Panc1 (cell line): ENCODE measurements around the gene CMIP. TPM values are rescaled to one million over a fixed set of nuclear protein-coding genes. Genes with fewer than 3 reads are reported as not detected.

Experiments
- ATAC-seq: fragments of 200-7000 bp; cut with Tn5 transposase; 2 replicates; pipeline ENCODE4 v1.9.1; 2020; ENCODE audit warnings: mild to moderate bottlenecking, moderate library complexity
- BruUV-seq: library from RNA; stranded (reverse); fragments of 400-500 nt; replicated peaks from 2 replicates; lab custom pipeline; 2021; lab: Mats Ljungman, UMichigan
- CTCF ChIA-PET: fragments of 300-600 bp; sonication (Branson Sonifier 250); formaldehyde crosslinking; loops from one replicate; lab custom pipeline; 2022; ENCODE audit warnings: antibody characterized with exemption; lab: Charles Lee
- POLR2A ChIA-PET: fragments of 300-600 bp; sonication (Branson Sonifier 250); formaldehyde crosslinking; loops from one replicate; lab custom pipeline; 2022; ENCODE audit warnings: antibody characterized with exemption; lab: Charles Lee
- DNase-seq: peaks from one replicate; pipeline ENCODE4 v3.0.0-alpha.2; 2010; ENCODE audit warnings: low read depth, low spot score
- H3K27ac ChIP-seq: 2 replicates; pipeline ENCODE4 v1.5.1; 2011; ENCODE audit warnings: mild to moderate bottlenecking, low read length, inconsistent platforms
- H3K27me3 ChIP-seq: fragments of 200-500 bp; sonication (Bioruptor generic); 2 replicates; pipeline ENCODE4 v1.6.0; 2014; ENCODE audit warnings: low read length, inconsistent platforms; ENCODE audit not compliant: control insufficient read depth, insufficient read depth
- H3K36me3 ChIP-seq: fragments of 200-500 bp; sonication (Bioruptor generic); 2 replicates; pipeline ENCODE4 v1.5.1; 2014; ENCODE audit warnings: inconsistent platforms, mild to moderate bottlenecking, low read length, moderate library complexity; ENCODE audit not compliant: control insufficient read depth, insufficient read depth
- H3K4me1 ChIP-seq: 2 replicates; pipeline ENCODE4 v1.5.1; 2011; ENCODE audit warnings: inconsistent platforms, mild to moderate bottlenecking, low read length, moderate library complexity; ENCODE audit not compliant: control insufficient read depth, insufficient read depth
- H3K4me3 ChIP-seq, 2 experiments: 2 replicates each; pipeline ENCODE4 v1.5.1; 2011 to 2012; ENCODE audit warnings: low read depth in 2 of 2, low read length in 2 of 2, mild to moderate bottlenecking in 2 of 2, inconsistent platforms in 1 of 2, moderate library complexity in 1 of 2
- H3K9me3 ChIP-seq: fragments of 200-500 bp; sonication (Bioruptor generic); 2 replicates; pipeline ENCODE4 v1.5.1; 2014; ENCODE audit warnings: low read depth, mild to moderate bottlenecking, inconsistent platforms, low read length, moderate library complexity; ENCODE audit not compliant: control insufficient read depth, insufficient read depth
- POLR2AphosphoS5 ChIP-seq: IDR thresholded peaks from 2 replicates; pipeline ENCODE4 v1.6.1; 2012; ENCODE audit warnings: mild to moderate bottlenecking, low read depth, low read length, moderate library complexity
- SIN3A ChIP-seq: IDR thresholded peaks from 2 replicates; pipeline ENCODE4 v1.6.1; 2012; ENCODE audit warnings: low read depth, mild to moderate bottlenecking, low read length, moderate library complexity, borderline replicate concordance; ENCODE audit not compliant: insufficient read depth
- TCF7L2 ChIP-seq: IDR thresholded peaks from 2 replicates; pipeline ENCODE4 v1.6.1; 2011; ENCODE audit warnings: mild to moderate bottlenecking, low read depth, low read length, inconsistent platforms
- in situ Hi-C: cut with HindIII; loops from 2 replicates; pipeline ENCODE4 v1.10.0; 2016; ENCODE audit warnings: low sequenced_read_pairs, low pct_unique_long_range_greater_than_20kb
- intact Hi-C: fragments of 100-400 bp; cut with micrococcal nuclease; formaldehyde crosslinking; loops from one replicate; pipeline ENCODE4 v1.10.0; 2022; ENCODE audit not compliant: unreplicated experiment
- total RNA-seq: library from RNA; stranded (reverse); gene quantifications from one replicate; pipeline ENCODE4 v1.2.1, GENCODE V29; 2021; ENCODE audit not compliant: unreplicated experiment
- TF ChIP-seq, protein P1 (sequence below), 2 experiments: IDR thresholded peaks; 2 replicates each; pipeline ENCODE4 v1.6.1; 2011 to 2012; ENCODE audit warnings: low read depth in 2 of 2, control low read depth in 1 of 2, low read length in 1 of 2, mild to moderate bottlenecking in 1 of 2, moderate library complexity in 1 of 2; ENCODE audit not compliant: insufficient read depth in 1 of 2
- TF ChIP-seq, protein P2 (sequence below): fragments of 450-650 bp; IDR thresholded peaks from 2 replicates; pipeline ENCODE4 v1.5.1; 2017; ENCODE audit warnings: mild to moderate bottlenecking

CMIP gene
- total RNA-seq, 1 experiment from 2014 or later = 49.7 TPM

DNA sequence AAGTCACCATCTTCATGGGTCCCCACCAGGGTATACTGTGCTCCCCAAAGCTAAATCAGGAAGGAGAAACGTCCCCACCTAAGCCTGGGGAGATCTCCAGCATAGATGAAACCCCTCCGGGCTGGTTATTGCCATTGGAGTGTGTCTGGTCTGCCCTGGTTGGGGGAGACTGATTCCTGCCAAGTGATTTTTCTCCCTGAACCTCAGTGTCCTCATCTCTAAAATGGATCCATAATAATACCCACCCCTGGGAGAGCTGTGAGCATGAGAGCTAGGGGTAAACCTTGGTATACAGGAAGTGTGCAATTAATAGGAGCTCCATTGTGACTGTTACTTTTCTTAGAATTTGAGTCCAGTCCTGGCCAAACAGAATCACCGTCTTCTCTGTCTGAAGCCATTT lies 111.1 kb downstream of the CMIP start:
- DNase-seq = no peak
- POLR2A ChIA-PET = interaction anchor here (0.5 kb wide), 1 partner anchor 421 kb away, joined by 6 read pairs; no protein-coding TSS in a partner anchor
- Histone ChIP-seq H3K4me1 (peaks cover 45% of the 10 kb centered on the region), H3K4me3 (no peak overlapping the region), H3K36me3 (no peaks in the 10 kb centered on the region), H3K27ac (no peak overlapping the region), H3K9me3 (no peaks in the 10 kb centered on the region), H3K27me3 (no peaks in the 10 kb centered on the region)
- TF ChIP-seq, protein P1, sequence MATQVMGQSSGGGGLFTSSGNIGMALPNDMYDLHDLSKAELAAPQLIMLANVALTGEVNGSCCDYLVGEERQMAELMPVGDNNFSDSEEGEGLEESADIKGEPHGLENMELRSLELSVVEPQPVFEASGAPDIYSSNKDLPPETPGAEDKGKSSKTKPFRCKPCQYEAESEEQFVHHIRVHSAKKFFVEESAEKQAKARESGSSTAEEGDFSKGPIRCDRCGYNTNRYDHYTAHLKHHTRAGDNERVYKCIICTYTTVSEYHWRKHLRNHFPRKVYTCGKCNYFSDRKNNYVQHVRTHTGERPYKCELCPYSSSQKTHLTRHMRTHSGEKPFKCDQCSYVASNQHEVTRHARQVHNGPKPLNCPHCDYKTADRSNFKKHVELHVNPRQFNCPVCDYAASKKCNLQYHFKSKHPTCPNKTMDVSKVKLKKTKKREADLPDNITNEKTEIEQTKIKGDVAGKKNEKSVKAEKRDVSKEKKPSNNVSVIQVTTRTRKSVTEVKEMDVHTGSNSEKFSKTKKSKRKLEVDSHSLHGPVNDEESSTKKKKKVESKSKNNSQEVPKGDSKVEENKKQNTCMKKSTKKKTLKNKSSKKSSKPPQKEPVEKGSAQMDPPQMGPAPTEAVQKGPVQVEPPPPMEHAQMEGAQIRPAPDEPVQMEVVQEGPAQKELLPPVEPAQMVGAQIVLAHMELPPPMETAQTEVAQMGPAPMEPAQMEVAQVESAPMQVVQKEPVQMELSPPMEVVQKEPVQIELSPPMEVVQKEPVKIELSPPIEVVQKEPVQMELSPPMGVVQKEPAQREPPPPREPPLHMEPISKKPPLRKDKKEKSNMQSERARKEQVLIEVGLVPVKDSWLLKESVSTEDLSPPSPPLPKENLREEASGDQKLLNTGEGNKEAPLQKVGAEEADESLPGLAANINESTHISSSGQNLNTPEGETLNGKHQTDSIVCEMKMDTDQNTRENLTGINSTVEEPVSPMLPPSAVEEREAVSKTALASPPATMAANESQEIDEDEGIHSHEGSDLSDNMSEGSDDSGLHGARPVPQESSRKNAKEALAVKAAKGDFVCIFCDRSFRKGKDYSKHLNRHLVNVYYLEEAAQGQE (IDR thresholded peaks at IDR 0.05; ENCODE audit: insufficient read depth in 1 of 2, low read depth in 2 of 2, low read length in 1 of 2) = no peak
- ATAC-seq = no peak
- CTCF ChIA-PET = no interaction called here
- in situ Hi-C loops = no loop called here
- intact Hi-C loops = no loop called here
- no TSS peak for BruUV-seq

DNA sequence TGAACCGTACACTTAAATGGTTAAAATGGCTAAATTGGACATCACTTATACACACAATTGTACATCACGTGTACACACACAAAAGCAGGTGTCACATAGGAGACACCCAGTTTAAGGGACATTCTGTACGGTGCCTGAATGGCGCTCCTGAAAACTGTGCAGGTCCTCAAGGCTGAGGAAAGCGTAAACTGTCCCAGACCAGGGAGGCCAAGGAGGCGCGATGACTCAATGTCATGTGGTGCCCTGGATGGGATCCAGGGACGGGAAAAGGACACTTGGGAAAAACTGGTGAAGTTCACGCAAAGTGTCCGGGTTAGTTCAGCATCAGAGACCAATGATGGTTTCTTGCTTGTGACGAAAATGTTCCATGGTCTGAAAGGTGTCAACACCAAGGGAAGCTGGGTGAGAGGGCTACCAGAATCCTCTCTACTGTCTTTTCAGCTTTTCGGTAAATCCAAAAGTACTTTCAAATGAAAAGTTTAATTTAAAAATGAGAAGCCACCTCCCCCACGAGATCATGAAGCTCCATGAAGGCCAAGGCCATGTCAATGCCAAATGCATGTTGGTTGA lies 112.2 kb downstream of the CMIP start:
- in situ Hi-C loops (no loop called here), intact Hi-C loops (no loop called here)
- Histone ChIP-seq H3K27ac (no peak overlapping the region), H3K4me3 (no peak overlapping the region), H3K36me3 (no peaks in the 10 kb centered on the region), H3K27me3 (no peaks in the 10 kb centered on the region), H3K9me3 (no peaks in the 10 kb centered on the region), H3K4me1 (peaks cover 47% of the 10 kb centered on the region)
- ChIA-PET CTCF (no interaction called here), POLR2A (no interaction called here)
- DNase-seq (no peak), ATAC-seq (no peak)
- BruUV-seq = no TSS peak
- no peak for TF ChIP-seq POLR2AphosphoS5
- TF ChIP-seq, protein P2, sequence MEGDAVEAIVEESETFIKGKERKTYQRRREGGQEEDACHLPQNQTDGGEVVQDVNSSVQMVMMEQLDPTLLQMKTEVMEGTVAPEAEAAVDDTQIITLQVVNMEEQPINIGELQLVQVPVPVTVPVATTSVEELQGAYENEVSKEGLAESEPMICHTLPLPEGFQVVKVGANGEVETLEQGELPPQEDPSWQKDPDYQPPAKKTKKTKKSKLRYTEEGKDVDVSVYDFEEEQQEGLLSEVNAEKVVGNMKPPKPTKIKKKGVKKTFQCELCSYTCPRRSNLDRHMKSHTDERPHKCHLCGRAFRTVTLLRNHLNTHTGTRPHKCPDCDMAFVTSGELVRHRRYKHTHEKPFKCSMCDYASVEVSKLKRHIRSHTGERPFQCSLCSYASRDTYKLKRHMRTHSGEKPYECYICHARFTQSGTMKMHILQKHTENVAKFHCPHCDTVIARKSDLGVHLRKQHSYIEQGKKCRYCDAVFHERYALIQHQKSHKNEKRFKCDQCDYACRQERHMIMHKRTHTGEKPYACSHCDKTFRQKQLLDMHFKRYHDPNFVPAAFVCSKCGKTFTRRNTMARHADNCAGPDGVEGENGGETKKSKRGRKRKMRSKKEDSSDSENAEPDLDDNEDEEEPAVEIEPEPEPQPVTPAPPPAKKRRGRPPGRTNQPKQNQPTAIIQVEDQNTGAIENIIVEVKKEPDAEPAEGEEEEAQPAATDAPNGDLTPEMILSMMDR = no peak

DNA sequence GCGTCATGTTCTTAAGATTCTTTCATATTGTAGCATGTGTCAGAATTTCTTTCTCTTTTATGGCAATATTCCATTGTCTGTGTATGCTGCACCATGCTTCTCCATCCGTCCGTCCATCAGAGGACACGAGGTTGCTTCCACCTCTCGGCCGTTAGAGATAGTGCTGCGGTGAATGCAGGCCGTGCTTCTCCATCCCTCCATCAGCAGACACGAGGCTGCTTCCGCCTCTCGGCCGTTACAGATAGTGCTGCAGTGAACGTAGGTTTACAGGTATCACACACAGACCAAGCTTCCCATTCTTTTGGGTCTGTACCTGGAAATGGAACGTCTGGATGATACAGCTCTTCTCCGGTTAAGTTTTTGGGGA lies 113.5 kb downstream of the CMIP start:
- TF ChIP-seq POLR2AphosphoS5 = no peak
- TF ChIP-seq TCF7L2 = no peak
- TF ChIP-seq, protein P1 (IDR thresholded peaks at IDR 0.05; ENCODE audit: insufficient read depth in 1 of 2, low read depth in 2 of 2, low read length in 1 of 2) = no peak
- TF ChIP-seq SIN3A = no peak
- TF ChIP-seq, protein P2 = no peak
- ChIA-PET CTCF (no interaction called here), POLR2A (no interaction called here)
- Histone ChIP-seq H3K27me3 (no peaks in the 10 kb centered on the region), H3K9me3 (no peaks in the 10 kb centered on the region), H3K27ac (no peak overlapping the region), H3K36me3 (no peaks in the 10 kb centered on the region), H3K4me1 (peaks cover 38% of the 10 kb centered on the region), H3K4me3 (no peak overlapping the region)
- no TSS peak for BruUV-seq
- DNase-seq (no peak), ATAC-seq (no peak)
- in situ Hi-C loops = no loop called here
- intact Hi-C loops = no loop called here
